T-helper 2 cell (primary cell): ENCODE data around the gene ARPC2.

Source experiments
- DNase-seq, 5 experiments: peaks; one replicate each; pipeline versions ENCODE4 v3.0.0 to v3.0.0-alpha.2; 2012 to 2022

Gene ARPC2

GRCh38 chr2:218217360-218218267 lies 625 bp downstream of the ARPC2 start:
- DNase-seq, result peak; percentile 35 to 83 (median 59)

DNA sequence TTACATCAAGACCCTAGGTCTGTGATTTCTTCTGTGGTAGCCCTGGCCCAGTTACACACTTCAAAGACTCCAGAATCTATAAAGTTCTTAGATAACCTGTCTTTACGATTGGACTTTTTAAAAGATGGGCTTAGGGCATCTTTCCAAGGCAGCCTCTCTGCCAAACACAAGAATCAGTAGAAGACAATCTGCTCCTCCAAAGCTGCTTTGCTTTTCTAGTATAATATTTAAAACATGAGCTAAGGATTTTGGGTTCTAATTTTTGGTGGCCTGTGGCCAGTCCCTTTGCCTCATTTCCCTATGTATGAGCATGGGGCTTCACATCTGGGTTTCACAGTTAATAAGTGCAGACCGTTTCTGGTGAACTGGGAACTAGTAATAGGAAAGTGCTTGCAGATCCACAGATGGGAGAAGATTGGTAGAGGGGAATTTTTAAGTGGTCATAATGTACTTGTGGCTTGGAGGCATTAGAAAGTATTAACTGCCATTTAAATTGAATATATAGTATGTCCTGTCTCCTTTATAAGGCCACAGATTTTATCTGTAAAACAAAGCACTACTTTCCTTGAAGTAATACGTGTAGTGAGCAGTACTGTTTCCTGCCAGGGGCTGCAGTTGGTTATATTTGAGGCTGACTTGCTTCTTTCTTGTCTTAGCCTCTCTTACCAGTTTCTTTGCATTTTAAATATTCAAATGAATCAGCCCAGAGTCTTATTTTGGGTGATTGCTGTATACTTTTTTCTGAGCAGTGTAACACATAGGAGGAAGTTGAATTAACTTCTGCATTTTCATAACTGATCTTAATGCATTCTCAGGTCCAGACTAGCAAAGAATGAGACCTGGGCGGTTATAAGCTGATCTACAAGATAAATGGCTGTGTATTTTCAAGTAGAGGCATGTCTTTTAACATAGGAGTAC lies 1.5 kb downstream of the ARPC2 start:
- peak in 3 of 5 experiments; percentile 12 to 87 (median 23) for DNase-seq

DNA sequence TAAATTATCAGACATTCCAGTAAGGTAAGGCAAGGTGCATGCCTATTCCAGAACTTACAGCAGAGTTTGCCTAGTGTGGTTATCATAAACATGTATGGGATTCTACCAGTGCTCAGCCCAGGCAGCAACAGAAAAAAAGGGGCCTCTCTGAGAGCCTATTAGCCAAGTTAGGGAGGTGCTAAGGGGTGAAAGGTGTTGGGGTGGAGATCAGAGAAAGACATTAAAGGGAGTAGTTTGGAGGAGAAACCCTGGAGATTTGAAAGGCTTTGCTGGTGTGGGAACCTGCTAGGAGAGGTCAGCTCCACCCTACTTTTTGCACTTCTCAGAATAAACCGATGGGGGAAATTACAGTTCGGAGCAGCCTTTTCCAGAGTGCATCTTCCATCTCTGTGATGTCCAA lies 2.9 kb downstream of the ARPC2 start:
- no peak for DNase-seq

DNA sequence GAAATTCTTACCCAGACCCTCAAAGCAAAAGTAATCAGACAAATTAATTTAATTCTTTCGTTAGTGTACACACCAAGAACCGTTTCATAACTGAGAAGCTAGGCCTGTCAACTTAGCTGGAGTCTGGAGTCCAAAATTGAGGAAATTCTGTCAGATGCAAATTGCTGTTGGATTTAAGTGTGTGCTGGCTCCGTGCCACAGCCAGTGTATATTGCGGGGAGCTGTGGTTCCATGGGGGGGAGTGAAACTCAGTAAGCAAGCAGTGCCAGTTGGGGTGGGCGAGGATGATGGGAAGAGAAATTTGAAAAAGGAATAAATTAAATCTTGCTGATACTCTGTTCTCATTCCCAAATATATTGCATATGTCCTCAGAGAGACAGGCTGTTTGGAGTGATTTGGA lies 4.0 kb downstream of the ARPC2 start:
- peak in 1 of 5 experiments; percentile 32 for DNase-seq

DNA sequence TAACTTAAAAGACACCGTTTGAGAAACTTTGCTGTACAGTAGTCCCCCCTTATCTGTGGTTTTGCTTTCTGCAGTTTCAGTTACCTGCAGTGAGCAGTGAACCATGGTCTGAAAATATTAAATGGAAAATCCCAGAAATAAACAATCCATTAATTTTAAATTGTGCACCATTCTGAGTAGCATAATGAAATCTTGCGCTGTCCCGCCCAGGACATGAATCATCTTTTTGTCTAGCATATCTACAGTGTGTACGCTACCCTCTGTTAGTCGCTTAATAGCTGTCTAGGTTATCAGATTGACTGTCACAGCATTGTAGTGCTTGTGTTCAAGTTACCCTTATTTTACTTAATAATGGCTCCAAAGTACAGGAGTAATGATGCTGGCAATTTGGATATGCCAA lies 6.1 kb downstream of the ARPC2 start:
- peak in 1 of 5 experiments; percentile 49 for DNase-seq

DNA sequence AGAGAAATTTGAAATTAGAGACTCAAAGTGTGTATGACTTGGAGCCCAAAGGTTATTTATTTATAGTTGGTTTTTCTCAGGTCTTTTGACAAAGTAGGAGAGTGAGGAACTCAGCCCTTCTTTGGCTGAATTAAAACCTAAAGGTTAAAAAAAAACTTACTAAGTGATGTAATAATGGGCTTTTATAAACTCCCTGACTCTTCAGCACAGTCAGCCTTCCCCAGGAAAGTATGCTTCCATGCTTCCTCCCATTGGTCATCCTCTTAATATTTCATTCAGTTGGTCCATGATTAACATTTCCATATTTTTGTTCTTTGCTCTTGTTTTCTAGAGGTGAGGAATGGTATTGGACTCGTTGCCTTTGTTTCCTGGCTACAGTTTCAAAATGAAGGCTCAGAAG lies 7.2 kb downstream of the ARPC2 start:
- DNase-seq, result no peak

GRCh38 chr2:218226903-218227302 lies 9.9 kb downstream of the ARPC2 start:
- no peak for DNase-seq

DNA sequence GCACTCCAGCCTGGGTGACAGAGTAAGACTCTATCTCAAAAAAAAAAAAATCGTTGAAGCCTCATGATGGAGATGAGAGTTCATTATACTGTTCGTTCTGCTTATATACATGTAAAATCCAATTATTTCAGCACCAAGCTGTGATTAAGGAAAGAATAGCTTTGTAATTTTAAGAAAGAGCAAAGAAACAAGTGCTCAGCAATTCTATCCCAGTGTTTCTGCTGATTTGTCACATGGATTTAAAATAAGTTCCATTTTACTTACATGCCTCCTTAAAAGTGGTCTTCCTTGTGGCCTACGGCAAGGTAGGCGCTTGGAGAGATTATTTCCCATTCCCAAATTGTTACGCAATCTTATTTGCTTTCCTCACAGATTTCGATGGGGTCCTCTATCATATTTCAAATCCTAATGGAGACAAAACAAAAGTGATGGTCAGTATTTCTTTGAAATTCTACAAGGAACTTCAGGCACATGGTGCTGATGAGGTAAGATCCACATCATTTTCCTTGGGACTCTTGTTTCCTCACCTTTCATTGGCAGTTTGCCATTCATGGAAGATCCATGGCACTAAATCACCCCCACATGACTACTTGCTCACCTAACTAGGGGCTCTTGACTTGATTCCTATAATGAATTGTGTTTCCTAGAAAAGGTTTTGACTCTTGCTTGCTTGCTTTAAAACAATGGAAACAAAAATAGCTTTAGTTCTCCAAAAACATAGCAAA lies 11.5 kb downstream of the ARPC2 start:
- DNase-seq, result no peak

GRCh38 chr2:218229239-218229638 lies 12.2 kb downstream of the ARPC2 start:
- DNase-seq, result peak in 3 of 5 experiments; percentile 12 to 87 (median 45)

DNA sequence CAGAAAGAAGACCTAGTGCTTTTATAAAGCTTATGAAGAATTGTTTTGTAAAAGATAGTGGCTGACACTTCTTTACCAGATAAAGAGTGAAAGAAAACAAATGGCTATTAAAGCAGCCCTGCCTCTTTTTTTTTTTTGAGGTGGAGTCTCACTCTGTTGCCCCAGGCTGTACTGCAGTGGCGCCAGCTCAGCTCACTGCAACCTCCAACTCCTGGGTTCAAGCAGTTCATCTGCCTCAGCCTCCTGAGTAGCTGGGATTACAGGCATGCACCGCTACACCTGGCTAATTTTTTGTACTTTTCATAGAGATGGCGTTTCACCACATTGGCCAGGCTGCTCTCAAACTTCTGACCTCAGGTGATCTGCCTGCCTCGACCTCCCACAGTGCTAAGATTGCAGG lies 12.9 kb downstream of the ARPC2 start:
- peak in 1 of 5 experiments; percentile 68 for DNase-seq

DNA sequence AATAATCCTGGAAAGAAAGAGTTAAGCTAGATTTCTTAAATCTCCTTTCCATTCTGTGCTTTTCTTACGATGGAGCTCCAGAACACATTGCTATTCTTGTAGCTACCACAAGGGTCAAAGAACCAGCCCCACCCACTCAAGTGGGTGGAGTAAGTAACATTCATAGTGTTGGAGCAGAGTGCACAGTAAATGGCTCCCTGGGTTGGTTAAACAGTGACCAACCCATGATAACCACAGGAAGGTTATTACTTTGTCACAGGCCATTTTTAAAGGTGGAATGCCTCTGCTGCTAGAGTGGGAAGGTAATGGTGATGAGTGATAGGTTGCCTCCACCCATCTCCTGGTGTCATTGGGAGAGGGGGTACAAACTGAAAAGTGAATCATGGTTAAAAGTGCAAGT lies 13.9 kb downstream of the ARPC2 start:
- peak in 2 of 5 experiments; percentile 31 to 72 for DNase-seq

- no peak for DNase-seq
Observed at GRCh38 chr2:218233543-218233942, 16.6 kb downstream of the ARPC2 start.

DNA sequence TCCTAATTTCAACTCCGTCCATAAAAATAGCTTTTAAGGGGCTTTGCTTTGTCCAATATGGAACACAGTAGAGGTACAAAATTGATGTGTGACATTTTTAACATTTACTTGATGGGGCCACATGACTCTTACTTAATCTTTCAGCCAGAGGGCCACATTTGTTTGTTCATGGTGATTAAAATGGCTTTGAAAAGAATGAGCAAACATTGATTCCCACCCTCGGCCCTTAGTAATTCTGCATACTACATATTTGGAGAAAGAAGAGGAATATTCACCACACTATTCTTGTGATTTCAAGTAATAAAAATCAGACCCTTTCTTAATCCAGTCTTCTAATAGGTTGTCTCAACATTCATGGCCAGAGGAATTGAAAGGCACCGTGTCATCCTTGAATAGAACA lies 17.5 kb downstream of the ARPC2 start:
- DNase-seq, result no peak

- DNase-seq, result no peak
Observed at GRCh38 chr2:218235017-218235416, 18.0 kb downstream of the ARPC2 start.

DNA sequence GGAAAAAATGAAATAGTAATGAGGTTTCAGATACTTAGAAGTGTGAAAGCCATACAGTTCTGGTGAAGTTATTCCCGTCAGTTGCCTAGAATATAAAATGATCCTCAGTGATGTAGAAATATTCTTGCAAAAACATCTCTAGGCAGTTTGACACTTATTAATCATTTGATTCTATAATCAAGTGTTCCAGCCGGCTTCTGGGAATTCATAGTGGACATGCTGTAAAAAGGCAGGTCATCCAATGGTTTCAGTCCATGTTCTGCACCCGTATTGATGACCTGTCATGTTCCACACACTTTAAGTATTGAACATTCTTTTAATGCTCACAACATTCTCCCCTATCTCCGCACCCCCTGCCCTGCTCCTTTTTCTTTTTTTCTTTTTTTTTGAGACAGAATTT lies 19.8 kb downstream of the ARPC2 start:
- no peak for DNase-seq

GRCh38 chr2:218238887-218239286 lies 21.9 kb downstream of the ARPC2 start:
- no peak for DNase-seq

GRCh38 chr2:218244204-218244603 lies 27.2 kb downstream of the ARPC2 start:
- no peak for DNase-seq

GRCh38 chr2:218244665-218245064 lies 27.7 kb downstream of the ARPC2 start:
- DNase-seq, result no peak

GRCh38 chr2:218245214-218245613 lies 28.2 kb downstream of the ARPC2 start:
- no peak for DNase-seq

DNA sequence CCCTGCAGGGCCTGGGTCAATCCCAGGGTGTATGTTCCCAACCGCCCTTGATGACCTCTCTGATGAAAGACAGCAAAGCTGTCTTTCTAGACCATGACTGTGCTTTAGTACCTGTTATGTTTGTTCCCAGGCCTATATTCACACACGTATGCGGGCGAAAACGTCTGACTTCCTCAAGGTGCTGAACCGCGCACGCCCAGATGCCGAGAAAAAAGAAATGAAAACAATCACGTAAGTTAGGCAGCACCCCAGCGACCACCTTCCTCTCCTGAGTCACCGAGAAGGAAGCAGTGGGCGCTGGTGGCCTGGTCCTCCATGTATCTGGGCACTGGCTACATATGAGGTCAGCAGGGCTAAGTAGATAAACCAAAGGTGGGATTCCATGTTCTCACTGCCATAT lies 32.7 kb downstream of the ARPC2 start:
- no peak for DNase-seq

- DNase-seq, result no peak
Observed at GRCh38 chr2:218252509-218253231, 35.7 kb downstream of the ARPC2 start.

GRCh38 chr2:218253232-218253625 lies 36.2 kb downstream of the ARPC2 start:
- DNase-seq, result no peak
